NB4 (cell line): ENCODE data around the gene GPR39.

Source experiments
- TF ChIP-seq, protein P1 (sequence below): IDR thresholded peaks from one replicate; pipeline ENCODE4 v1.5.1; 2012; ENCODE audit warnings: low read depth, low read length
- TF ChIP-seq, protein P2 (sequence below): IDR thresholded peaks from 2 replicates; pipeline ENCODE4 v1.6.1; 2011; ENCODE audit warnings: low read depth, low read length

DNA sequence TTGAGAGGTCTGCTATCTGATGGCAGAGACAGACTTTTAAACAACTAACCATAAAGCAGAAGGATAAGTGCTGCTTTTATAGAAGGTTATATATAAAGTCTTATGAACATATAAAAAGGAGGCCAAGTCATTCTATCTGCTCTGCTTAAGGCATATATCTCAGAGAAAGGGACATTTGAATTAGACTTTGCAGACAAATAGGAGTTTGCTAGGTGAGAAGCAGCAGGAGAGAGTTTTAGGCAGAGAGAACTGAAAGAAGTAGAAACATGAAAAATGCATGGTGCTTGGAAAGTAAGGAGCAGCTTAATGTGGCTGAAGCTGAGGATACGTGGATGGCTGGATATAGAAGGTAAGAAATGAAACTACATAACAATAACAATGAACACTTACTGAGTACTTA is 188.0 kb downstream of the GPR39 start:
- TF ChIP-seq, protein P1, sequence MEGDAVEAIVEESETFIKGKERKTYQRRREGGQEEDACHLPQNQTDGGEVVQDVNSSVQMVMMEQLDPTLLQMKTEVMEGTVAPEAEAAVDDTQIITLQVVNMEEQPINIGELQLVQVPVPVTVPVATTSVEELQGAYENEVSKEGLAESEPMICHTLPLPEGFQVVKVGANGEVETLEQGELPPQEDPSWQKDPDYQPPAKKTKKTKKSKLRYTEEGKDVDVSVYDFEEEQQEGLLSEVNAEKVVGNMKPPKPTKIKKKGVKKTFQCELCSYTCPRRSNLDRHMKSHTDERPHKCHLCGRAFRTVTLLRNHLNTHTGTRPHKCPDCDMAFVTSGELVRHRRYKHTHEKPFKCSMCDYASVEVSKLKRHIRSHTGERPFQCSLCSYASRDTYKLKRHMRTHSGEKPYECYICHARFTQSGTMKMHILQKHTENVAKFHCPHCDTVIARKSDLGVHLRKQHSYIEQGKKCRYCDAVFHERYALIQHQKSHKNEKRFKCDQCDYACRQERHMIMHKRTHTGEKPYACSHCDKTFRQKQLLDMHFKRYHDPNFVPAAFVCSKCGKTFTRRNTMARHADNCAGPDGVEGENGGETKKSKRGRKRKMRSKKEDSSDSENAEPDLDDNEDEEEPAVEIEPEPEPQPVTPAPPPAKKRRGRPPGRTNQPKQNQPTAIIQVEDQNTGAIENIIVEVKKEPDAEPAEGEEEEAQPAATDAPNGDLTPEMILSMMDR = no peak
- TF ChIP-seq, protein P2, sequence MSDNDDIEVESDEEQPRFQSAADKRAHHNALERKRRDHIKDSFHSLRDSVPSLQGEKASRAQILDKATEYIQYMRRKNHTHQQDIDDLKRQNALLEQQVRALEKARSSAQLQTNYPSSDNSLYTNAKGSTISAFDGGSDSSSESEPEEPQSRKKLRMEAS = no peak
